Right ventricle myocardium superior (tissue), 1 donor: ENCODE results near the gene TMC1. TPM values are rescaled to one million over a fixed set of nuclear protein-coding genes. Genes with fewer than 3 reads are reported as not detected.

ENCODE experiments used
- ATAC-seq: fragments of 200-7000 bp; cut with Tn5 transposase; one replicate; pipeline ENCODE4 v1.9.1; 2020; ENCODE audit warnings: mild to moderate bottlenecking; ENCODE audit not compliant: poor library complexity
- DNase-seq: peaks from one replicate; pipeline ENCODE4 v3.0.0-alpha.2; 2020
- intact Hi-C: fragments of 100-400 bp; cut with DNase I; formaldehyde crosslinking; loops from one replicate; pipeline ENCODE4 v1.11.2; 2022
- total RNA-seq: library from RNA; stranded (reverse); fragmentation: NEBNext Ultra II Directional; extraction: Animal tissue kit (Norgen Biotek cat#: 25700); gene quantifications from one replicate; pipeline ENCODE4 v1.2.1, GENCODE V29; 2021
- donor health status: DM: no; HTN: yes; CAD: no; lungs with severe emphysema.

The TMC1 gene
- total RNA-seq, 1 donor from 2014 or later: not detected

- intact Hi-C loops: no loop called here
- ATAC-seq (no peak), DNase-seq (no peak)
Observed at GRCh38 chr9:72864327-72864726, 342.9 kb downstream of the TMC1 start.

GRCh38 chr9:72871685-72872084 lies 350.3 kb downstream of the TMC1 start:
- intact Hi-C loops: loop anchor here (5.0 kb wide), 1 partner anchor 151 kb away; no protein-coding TSS in a partner anchor
- ATAC-seq (peak; percentile 59), DNase-seq (no peak)

- DNase-seq: no peak
- intact Hi-C loops: loop anchor here (5.0 kb wide), 1 partner anchor 150 kb away; no protein-coding TSS in a partner anchor
Observed at GRCh38 chr9:72872718-72873117, 351.3 kb downstream of the TMC1 start.

GRCh38 chr9:72873456-72873855 lies 352.0 kb downstream of the TMC1 start:
- ATAC-seq (no peak), DNase-seq (no peak)

More at GRCh38 chr9:72872718-72873117, 351.3 kb downstream of the TMC1 start:
- peak; percentile 49 for ATAC-seq

GRCh38 chr9:72874344-72874743 lies 352.9 kb downstream of the TMC1 start:
- no peak for ATAC-seq
- intact Hi-C loops: loop anchor here (5.0 kb wide), 1 partner anchor 148 kb away; no protein-coding TSS in a partner anchor
- no peak for DNase-seq

More at GRCh38 chr9:72873456-72873855, 352.0 kb downstream of the TMC1 start:
- intact Hi-C loops: loop anchor here (5.0 kb wide), 1 partner anchor 149 kb away; no protein-coding TSS in a partner anchor

- intact Hi-C loops: no loop called here
- DNase-seq: no peak
- no peak for ATAC-seq
Observed at GRCh38 chr9:72875221-72875620, 353.8 kb downstream of the TMC1 start.

GRCh38 chr9:72880821-72881220 lies 359.4 kb downstream of the TMC1 start:
- intact Hi-C loops: no loop called here
- DNase-seq: no peak
- no peak for ATAC-seq

- peak; percentile 99 for ATAC-seq
- intact Hi-C loops: no loop called here
- peak; percentile 78 for DNase-seq
Observed at GRCh38 chr9:72882117-72882775, 360.8 kb downstream of the TMC1 start.

GRCh38 chr9:72883875-72884274 lies 362.5 kb downstream of the TMC1 start:
- intact Hi-C loops: no loop called here
- ATAC-seq: no peak

GRCh38 chr9:72884508-72884907 lies 363.1 kb downstream of the TMC1 start:
- intact Hi-C loops: no loop called here
- DNase-seq: no peak
- no peak for ATAC-seq

More at GRCh38 chr9:72883875-72884274, 362.5 kb downstream of the TMC1 start:
- no peak for DNase-seq

Other genes with a start within 250 kb of the TMC1 start
- gene ZFAND5, start 156.4 kb upstream of the TMC1 start, total RNA-seq: 180 TPM